ENCODE measurements around the gene ZNF22.
A peak's percentile ranks its signal among the peaks of the same experiment; 100 is the strongest.

The ZNF22 gene

GRCh38 chr10:45000752-45001380 lies at the start of gene ZNF22:
ZNF22 (plus strand) TSS chr10:45000923; CDS start chr10:45003369, 2,446 bp downstream.
- peak within 1 kb of the TSS; percentile 57 for H3K4me3 ChIP-seq (ENCODE audit: low read depth, low read length)

DNA sequence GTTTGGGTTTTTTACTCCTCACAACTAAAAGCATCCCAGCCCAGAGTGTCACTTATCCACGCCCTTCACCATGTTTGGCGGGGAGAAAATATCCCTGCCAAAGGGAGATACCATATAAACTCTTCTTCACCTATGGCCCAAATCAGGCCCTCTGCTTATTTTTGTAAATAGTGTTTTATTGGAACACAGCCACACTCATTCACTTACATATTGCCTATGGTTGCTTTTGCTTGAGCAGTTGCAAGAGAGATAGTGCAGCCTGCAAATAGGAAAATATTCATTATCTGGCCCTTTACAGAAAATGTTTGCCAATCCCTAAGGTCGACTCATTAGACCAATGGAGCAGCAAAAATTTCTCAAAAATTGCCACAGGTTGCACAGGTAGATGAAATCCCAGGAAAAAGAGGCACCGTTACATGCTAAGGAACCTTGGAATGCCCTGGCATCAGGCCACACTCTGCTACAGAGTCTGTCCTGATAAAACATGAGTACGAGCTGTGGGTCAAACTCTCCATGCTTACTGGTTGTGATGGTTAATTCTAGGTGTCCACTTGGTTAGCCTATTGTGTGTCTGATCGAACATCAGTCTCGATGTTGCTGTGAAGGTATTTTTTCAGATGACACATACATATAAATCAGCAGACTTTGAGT lies 49.0 kb upstream of the ZNF22 start:
- H3K4me3 ChIP-seq (ENCODE audit: low read depth, low read length): no peak overlapping the region

DNA sequence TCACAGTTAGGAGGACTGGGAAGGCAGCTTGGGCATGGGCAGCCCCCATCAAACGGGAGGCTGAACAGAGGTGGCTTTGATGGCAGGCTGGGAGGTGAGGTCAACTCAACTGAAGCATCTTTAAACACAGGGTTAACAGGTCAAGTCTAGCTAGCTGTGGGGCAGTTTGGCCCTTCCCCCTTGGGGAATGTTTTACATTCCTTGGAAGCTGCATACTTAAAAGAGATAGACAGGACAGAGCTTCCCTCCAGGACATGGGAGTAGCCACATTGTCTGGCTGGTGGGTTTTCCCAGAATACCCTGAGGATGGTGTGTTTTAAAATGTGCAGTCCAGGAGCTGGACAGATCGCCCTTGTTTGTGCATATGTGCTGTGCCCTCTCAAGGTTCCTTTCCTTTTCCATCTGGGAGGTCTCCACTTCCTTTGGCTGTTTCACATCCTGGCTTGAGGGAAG lies 47.9 kb upstream of the ZNF22 start:
- no peak overlapping the region for H3K4me3 ChIP-seq (ENCODE audit: low read depth, low read length)

DNA sequence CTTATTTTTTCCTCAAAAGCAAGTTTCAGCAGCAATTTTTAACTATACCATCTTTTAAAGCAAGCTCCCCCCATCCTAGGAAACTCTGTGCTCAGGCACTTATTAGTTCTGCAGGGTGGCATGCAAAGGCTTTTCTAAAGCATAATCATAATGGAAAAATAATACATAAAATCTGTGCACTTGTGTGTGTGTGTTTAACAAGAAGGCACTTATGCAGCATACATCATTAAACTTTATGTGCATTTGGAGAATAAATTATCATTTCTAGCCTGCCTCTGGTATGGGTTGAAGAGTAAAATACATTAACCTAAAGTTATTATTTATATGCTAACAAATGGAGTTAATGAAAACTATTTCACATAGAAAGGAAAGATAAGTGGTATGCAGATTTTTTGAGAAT lies 46.7 kb upstream of the ZNF22 start:
- H3K4me3 ChIP-seq (ENCODE audit: low read depth, low read length): no peak overlapping the region

DNA sequence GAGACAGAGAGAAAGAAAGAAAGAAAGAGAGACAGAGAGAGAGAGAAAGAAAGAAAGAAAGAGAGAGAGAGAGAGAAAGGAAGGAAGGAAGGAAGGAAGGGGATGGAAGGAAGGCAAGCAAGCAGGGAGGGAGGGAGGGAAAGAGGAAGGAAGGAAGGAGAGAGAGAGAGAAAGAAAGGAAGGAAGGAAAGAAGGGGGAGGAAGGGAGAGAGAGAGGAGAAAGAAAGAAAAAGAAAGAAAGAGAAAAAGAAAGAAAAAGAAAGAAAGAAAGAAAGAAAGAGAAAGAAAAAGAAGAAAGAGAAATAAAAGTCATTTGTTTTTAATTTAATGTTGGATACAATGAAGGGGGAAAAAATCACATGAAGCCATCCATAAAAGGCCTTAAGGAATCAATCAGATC lies 45.8 kb upstream of the ZNF22 start:
- no peak overlapping the region for H3K4me3 ChIP-seq (ENCODE audit: low read depth, low read length)

DNA sequence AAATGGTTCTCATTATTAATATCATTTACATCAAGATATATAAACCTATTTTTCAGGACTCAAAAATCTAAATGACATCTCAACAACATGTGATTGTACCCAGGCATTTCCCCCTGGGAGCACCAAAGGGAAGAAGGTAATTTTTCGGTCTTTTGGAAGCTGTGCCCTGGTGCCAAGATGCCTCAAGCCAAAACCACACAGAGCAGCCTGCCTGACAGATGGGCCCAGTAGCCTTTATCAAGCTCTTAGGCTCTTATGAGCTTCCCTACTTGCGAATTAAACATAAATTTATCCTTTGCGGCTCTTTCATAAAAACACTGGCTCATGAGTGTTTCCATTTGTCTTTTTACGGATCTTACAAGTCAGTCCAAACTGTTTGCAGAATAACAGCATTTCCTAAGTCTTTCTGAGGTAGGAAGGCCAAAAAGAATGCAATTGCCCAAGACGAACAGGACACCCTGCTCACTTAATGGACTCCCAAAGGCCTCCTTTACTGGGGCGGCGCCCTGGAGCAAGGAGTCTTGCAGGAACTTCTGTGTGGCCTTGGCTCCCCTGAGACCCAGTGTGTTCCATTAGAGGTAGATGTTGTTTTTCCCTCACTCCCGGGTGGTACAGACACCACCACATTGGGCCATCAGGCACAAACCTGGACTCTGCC lies 45.2 kb upstream of the ZNF22 start:
- H3K4me3 ChIP-seq (ENCODE audit: low read depth, low read length): no peak overlapping the region

- no peak overlapping the region for H3K4me3 ChIP-seq (ENCODE audit: low read depth, low read length)
These were observed 44.5 kb upstream of the ZNF22 start for GRCh38 chr10:44956226-44956625.

DNA sequence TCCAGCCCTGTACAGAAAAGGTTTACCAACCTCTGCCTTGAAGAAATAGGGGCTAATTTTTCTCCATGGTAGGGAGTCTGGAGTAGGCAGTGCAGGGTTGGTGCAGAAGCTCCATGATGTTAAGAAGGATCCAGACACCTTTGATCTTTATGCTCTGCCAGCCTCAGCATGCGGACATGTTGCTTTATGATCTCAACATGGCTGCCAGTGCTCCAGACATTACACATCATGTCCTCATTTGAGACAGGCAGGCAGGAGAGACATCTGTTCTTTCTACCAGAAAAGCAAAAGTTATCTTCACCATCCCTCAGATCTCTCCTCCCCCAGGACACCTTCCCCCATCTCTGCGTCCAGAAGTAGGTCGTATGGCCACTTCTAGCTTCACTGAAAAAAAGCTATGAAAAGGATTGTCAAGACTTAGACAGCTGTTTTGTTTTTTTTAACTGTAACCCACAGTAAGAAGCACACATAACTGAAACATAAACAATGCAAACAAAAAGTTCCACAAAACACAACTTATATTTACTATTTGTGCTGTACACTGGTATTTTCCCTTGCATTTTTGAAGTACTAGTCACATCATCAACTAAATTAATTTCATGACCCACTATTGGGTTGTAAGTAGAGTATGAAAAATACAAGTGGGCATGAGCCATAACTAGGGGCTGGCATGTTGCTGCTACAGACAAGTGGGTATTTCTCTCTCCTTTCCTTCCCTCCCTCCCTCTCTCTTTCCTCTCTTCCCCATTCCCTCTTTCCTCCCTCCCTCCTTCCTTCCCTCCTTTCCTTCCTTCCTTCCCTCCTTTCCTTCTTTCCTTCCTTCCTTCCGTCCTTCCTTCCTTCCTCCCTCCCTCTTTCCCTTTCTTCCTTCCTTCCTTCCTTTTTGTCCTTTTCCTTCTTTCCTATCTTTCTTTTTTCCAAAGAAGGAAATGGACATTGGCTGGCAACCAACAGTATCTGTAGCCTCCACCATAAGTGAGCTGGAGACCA lies 43.7 kb upstream of the ZNF22 start:
- H3K4me3 ChIP-seq (ENCODE audit: low read depth, low read length): no peak overlapping the region

GRCh38 chr10:44958196-44958897 lies 42.4 kb upstream of the ZNF22 start:
- peak overlapping the region; percentile 63 for H3K4me3 ChIP-seq (ENCODE audit: low read depth, low read length)

DNA sequence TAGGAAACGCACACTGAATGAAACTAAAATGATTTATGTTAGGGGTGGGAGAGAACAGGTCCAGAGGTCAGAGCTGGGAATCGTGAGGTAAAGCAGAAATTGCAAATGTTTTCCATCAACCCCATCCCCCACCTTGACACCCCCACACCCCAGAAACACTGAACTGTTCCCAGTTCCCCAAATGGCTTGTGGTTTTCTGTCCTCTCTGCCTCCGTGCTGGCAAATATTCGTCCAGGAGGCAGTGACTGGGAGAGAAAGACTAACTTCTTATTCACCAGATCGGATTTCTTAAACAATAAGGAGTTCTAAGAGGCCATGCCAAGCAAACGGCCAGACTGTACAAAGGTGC lies 41.9 kb upstream of the ZNF22 start:
- peak overlapping the region; percentile 63 for H3K4me3 ChIP-seq (ENCODE audit: low read depth, low read length)

DNA sequence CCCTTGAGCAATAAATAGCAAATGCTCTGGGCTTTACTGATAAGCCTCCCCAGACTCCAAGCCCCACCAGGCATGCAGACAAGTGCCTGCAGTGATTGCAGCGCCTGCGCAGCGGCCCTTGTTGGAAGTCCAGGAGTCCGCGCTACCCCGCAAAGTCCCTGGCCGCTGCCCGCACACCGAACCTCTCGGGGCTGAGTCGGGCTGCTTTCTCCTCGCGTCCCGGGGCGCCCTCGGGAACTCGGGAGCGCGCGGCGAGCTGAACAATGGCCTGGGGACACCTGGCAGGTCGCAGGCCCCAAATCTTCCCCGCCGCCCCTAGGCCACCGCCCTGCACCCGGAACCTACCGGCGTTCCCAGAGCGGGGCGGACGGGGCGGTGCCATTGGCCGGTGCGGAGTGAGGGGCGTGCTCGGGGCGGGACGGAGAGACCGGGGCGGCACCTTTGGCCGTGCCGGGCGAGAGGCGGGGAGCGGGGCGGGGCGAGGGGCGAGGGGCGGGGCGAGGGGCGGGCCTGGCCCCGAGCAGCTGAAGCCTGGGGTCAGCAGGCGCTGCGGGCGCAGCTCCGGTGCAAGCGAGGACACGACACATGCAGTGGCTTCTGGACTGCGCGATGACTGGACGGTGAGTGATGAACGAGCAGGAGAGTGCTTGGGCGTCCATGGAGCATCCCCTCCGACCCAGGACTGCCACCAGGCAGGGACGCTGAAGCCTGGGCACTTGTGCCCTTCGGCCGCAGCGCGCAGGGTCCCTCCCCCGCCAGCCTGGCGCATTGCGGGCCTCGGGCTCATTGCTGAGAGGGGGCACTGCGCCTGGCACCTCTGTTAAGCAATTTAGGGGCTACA lies 41.3 kb upstream of the ZNF22 start, which contains the start of gene RASSF4:
RASSF4 (plus strand) TSS at position 556 of the 841 bp plus-strand sequence. CDS start 10,401 bp downstream, outside the sequence.
- peak within 1 kb of the TSS; percentile 63 for H3K4me3 ChIP-seq (ENCODE audit: low read depth, low read length)

DNA sequence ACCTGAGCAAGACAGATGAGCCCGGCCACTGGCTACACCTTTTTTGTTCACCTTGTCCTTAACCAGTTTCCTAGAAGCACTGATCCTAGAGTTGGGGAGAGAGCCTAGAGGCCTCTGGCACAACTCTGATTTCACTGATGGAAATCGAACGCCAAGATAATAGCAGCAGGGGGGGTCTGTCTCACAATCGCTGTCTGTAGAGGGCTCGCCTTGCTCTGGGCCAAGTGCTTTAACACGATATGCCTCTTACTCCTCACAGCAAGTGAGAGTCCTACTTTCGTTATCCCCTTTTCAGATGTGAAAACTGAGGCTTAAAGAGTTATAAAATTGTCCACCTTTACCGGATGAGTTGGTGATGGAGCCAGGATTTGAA lies 40.6 kb upstream of the ZNF22 start:
- H3K4me3 ChIP-seq (ENCODE audit: low read depth, low read length): peak overlapping the region; percentile 57

GRCh38 chr10:44960482-44961229 lies 40.1 kb upstream of the ZNF22 start:
- H3K4me3 ChIP-seq (ENCODE audit: low read depth, low read length): no peak overlapping the region

- H3K4me3 ChIP-seq (ENCODE audit: low read depth, low read length): no peak overlapping the region
These were observed 39.5 kb upstream of the ZNF22 start for GRCh38 chr10:44961230-44961571.

GRCh38 chr10:44961931-44962750 lies 38.6 kb upstream of the ZNF22 start:
- H3K4me3 ChIP-seq (ENCODE audit: low read depth, low read length): no peak overlapping the region

DNA sequence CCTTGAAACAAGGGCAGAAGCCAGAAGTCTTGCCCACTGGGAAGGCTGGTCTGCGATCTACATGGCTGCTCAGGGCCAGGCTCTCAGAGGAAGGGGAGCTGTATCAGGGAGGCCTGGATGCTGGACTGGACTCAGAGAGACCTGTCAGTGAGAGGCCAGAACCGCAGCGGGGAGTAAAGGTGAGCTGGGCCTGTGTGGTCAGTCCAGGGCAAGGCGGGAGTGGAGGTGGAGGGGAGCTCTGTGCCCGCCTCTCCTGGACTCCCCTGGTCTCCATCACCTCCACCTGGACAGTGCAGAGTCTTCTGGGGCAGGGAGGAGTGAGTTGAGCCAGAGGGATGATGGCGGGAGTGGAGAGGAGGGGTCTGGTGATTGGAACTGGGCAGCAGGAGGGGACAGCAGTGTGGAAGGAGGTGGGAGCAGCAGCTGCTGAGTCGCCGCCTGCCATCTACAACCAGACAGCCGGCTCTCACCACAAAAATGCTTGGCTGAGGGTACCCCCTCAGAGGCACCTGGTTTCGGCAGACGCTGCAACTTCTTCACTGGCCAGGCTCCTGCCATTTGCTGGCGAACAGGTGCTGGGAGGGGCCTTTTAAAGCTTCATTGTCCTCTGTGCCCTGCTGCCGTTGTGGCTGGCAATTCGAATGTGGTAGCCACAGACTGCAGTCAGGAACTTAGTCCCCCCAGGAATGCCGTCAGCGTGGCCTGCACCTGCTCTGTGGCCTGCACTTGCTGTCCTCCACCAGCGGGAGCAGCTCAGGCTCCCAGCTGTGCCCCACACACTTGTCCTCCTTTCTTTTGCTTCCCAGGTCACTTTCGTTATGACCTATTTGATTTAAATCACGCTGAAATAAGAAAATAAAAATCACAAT lies 37.6 kb upstream of the ZNF22 start:
- H3K4me3 ChIP-seq (ENCODE audit: low read depth, low read length): no peak overlapping the region
